Astrocyte (in vitro differentiated cells and primary cell): ENCODE data around the gene GPA33.

Source experiments
- EZH2 ChIP-seq: IDR thresholded peaks from 2 replicates; pipeline ENCODE4 v1.6.1; 2012; ENCODE audit warnings: mild to moderate bottlenecking, low read length, inconsistent platforms; ENCODE audit not compliant: insufficient read depth
- TF ChIP-seq, protein P1 (sequence below): IDR thresholded peaks from 2 replicates; pipeline ENCODE4 v1.5.1; 2011; ENCODE audit warnings: low read depth, mild to moderate bottlenecking, inconsistent platforms, low read length, moderate library complexity; ENCODE audit not compliant: insufficient read depth

DNA sequence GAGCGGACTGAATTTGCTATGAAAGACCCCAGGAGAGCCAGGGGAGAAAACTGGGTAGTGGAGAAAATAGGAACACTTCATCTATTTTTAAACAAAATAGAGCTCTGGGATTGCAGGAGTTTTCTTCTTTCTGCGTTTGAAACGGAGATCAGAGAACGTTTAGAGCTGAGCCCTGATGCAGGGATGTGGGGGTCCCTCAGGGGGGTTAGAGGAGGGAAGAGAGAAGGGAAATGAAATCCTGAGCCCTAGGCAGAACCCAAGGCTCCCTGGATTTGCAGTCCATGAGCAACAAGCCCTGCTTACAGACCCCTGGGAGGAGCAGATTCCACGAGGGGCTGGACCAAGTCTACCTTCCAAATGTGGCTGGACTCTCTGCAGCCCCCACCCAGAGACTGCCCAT, 25.5 kb upstream of the GPA33 start:
- TF ChIP-seq, protein P1, sequence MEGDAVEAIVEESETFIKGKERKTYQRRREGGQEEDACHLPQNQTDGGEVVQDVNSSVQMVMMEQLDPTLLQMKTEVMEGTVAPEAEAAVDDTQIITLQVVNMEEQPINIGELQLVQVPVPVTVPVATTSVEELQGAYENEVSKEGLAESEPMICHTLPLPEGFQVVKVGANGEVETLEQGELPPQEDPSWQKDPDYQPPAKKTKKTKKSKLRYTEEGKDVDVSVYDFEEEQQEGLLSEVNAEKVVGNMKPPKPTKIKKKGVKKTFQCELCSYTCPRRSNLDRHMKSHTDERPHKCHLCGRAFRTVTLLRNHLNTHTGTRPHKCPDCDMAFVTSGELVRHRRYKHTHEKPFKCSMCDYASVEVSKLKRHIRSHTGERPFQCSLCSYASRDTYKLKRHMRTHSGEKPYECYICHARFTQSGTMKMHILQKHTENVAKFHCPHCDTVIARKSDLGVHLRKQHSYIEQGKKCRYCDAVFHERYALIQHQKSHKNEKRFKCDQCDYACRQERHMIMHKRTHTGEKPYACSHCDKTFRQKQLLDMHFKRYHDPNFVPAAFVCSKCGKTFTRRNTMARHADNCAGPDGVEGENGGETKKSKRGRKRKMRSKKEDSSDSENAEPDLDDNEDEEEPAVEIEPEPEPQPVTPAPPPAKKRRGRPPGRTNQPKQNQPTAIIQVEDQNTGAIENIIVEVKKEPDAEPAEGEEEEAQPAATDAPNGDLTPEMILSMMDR = no peak
- TF ChIP-seq EZH2 = no peak
